GM18498 (cell line): ENCODE data around the gene SP140.
"Not testable (repeated sequence)": the region's sequence is repeated elsewhere in the genome, so short reads cannot be mapped to it uniquely, and the experiment has no call there.

Experiments
- ATAC-seq: cut with Tn5 transposase; IDR thresholded peaks from one replicate; pipeline ENCODE4 v1.9.1; 2021; ENCODE audit warnings: mild to moderate bottlenecking, moderate library complexity; ENCODE audit not compliant: unreplicated experiment

SP140 gene

GRCh38 chr2:230225486-230225885 lies at the start of gene SP140:
Gene SP140, plus strand, starts transcription at chr2:230225736. Its CDS starts 109 bp downstream, at chr2:230225845.
- ATAC-seq = peak; percentile 84

DNA sequence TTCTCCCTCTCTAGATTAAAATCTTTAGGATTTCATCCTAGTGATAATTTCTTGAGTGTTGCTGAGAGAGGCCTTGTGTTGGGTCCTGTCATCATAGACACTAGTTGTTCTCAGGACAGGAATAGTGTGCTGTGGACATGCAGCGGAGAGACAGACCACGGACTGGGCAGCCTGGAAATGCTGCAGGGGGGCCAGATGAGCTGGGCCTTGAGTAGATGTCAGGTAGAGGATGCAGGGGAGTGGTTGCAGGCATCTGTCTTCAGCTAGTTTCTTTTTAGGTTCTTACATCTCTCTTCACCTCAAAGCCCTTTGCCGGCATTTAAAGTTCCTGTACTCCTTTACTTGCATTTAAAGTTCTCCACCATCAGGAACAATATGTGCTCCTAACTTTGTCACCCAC lies 48.5 kb upstream of the SP140 start:
- ATAC-seq = no peak

GRCh38 chr2:230178546-230179485 lies 46.7 kb upstream of the SP140 start:
- ATAC-seq = no peak

DNA sequence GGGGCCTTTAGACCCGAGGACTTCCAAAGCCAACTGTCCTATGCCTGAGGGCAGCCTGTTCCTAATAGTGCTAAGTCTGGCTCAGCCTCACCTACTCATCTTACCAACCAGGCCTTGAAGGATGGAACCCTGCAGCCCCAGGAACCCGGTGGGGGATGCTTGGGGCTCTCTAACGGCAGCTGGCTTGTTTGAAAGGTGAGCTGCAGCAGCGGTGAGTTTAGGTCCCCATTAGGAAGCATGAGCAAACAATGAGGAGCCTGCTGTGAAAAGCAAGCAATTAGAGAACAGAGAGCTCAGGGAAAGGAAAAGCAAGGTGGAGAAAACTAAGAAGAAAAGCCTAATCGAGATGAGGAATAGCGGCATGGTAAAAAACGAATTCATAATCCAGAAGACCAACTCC lies 45.6 kb upstream of the SP140 start:
- no peak for ATAC-seq

GRCh38 chr2:230181195-230181594 lies 44.3 kb upstream of the SP140 start:
- no peak for ATAC-seq

DNA sequence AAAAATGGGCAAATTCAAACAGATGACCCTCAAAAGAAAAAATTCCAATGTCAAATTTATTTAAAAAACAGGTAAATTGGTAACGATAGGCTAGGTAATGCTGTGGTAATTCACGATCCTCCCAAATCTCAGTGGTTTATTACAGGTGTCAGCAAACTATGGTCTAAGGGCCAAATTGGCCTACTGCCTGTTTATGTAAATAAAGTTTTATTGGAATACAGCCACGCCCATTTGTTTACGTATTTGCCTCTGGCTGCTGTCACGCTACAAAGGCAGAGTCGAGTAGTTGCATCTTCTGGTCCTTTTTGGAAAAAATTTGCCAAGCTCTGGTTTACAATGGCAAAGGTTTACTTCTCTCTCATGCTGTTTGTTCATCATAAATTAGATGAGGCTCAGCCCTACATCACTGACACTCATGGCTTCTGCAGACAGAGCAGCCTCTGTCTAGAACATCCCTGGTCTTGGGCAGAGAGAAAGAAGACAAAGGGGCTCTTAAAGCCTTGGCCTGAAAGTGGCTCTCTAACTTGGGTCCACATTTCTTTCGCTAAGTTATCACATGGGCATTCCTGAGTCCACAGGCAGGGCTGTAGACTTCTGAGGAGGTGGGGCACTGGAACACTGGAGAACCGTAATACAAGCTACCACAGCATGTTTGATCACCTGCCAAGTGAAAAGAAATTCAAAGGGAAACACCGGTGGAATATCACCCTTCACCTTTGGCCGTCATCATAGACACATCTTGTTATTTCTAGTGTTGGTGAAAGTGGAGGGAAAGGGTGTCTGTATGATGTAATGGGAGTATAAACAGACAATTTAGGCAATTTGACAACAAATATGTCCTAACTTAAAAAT lies 40.6 kb upstream of the SP140 start:
- ATAC-seq = no peak

DNA sequence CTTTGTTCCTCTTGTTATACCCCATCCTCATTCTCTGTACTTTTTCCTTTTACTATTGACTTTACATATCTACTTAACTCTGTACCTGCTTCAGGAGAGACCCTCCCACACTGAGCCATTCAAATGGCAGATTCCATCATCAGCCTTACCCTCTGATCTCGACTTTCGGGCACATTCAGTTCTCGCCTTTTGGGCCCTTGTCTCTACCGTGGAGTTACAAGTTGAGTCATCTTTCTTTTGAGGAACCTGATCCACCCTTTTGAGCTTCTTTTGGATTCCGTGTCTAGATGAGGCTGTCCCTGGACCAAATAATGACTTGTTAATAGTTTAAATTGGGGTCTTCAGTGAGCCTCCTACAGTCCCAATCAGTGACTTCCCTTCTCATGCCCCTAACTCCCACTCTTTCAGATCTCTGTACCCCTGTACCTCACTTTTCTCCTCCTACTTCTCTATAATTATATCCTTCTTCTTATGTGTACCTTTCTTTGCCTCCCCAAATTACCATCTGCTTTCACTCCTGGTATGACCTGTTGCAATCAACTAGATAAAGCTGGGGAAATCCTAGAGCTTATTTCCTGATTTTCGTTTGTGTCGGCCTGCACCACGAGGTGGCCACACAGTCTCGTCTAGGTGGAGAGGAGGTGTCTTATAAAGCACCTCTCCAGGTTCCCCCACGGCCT lies 23.0 kb upstream of the SP140 start:
- peak; percentile 55 for ATAC-seq

- ATAC-seq = peak; percentile 58
Measured at GRCh38 chr2:230203110-230203676, 22.3 kb upstream of the SP140 start.

DNA sequence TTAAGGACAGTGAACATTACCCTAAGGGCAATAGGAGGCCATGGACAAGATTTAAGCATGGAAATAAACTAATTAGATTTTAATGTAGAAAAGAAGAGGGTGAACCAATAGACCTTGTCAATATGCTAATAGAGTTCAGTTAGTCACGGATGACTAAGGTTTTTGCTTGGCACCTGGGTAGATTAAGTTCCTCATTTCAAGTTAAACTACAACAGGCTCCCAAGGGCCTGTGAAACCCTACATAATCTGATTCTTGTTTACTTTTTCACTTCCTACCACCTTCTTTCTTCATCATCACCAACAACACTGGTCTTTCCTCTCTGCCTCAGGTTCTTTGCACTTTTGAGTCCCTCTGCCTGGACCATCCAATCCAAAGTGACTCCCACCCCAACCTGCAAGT lies 20.5 kb upstream of the SP140 start:
- peak; percentile 58 for ATAC-seq

DNA sequence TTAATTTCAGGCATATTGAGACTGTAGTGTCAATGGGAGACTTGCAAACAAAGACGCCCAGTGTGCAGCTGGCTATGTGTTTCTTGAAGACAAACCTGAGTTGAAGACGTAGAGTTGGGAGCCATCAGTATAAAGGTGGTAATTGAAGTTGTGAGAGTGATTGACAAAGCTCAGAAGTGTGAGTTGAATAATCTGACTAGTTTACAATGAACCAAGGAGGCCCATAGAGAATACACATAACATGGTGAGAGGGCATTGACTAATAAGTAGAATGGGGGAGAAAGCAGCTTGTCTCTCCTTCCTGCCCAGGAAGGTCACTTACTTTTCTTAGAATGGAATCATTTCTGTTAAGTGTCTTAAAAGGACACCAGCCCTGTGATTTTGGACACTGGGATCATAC lies 19.8 kb upstream of the SP140 start:
- no peak for ATAC-seq

- ATAC-seq = no peak
Measured at GRCh38 chr2:230208576-230208975, 17.0 kb upstream of the SP140 start.

- peak; percentile 69 for ATAC-seq
Measured at GRCh38 chr2:230209422-230210051, 16.0 kb upstream of the SP140 start.

GRCh38 chr2:230216489-230216888 lies 9.0 kb upstream of the SP140 start:
- no peak for ATAC-seq

DNA sequence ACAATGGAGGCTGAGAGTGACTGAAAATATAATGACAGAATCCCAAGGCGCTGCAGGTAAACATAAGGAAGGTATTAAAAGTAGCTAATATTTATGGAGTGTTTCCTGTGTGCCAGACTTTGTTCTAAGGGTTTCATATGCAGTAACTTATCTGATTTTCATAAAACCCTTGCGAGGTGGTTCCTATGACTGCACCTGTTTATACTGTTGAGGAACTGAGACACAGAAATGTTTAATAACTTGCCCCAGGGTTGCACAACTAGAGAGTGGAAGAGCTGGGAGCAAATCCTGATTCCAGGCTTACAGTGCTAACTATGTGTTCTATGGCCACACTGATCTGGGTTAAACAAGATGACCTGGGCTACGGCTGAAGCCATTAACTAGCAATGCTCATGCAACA lies 8.1 kb upstream of the SP140 start:
- no peak for ATAC-seq

DNA sequence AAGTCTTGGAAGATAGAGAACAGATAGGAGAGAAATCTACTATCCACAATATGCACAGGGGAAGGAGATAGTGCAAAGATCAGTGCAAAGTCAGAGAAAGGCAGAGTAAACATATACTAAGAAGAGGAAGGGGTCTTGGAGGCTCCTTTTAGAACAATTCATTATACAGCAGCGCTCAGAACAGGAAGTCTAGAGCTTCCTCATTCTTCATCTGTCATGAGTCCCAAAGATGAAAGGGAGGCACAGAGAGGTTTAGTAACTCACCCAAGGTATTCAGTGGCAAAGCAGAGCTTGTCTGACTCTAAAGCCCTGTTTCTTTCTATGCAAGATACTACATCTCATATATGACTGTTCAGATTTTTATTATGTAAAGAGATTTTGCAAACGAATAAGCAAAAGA lies 7.1 kb upstream of the SP140 start:
- ATAC-seq = no peak

DNA sequence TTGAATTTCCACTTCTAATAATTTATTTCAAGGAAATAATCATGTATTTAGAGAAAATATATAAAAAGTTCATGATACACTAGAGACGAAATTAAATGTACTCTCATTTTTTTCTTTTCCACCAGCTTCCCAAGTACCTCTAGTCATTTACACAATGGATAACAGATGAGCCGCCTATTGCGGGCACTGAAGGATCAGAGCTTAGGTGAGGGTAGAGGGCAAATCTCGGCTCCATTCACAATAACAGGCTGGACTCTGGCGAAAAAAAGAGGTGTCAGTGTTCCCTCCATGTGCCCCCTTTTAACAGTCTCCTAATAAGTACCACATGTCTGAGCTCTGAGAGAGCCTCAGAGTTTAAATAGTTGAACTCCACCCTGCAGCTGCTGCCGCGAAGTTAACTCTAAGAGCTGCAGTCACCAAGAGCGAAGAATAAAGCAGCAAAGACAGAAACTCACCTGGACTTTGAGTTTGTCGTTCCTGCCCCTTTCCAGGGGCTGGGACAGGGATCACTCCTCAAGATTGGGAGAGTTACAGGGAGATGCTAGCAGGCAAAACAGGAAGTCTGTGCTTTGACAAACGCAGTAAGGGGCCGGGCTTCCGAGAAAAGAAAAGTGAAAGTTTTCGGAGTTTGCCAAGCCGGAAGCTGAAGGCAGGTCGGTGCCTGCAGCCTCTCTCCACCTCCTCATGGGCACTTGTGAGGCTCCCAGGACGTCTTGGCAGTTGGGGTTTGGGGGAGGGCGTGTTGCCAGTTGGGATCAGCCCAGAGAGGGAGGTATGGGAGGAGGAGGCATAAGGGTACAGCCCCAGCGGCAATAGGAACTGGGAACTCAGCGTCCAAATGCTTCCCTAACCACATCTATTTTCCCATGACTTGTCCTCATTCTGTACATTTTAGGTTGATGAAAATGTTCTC lies 5.9 kb upstream of the SP140 start, which contains the start of gene SP110:
TSS of gene SP110 (minus strand) at position 566 of the 913 bp plus-strand sequence. CDS start 3,057 bp downstream, outside the sequence.
- peak; percentile 77 for ATAC-seq

GRCh38 chr2:230220347-230220969 lies 5.1 kb upstream of the SP140 start:
- no peak for ATAC-seq

GRCh38 chr2:230221493-230221892 lies 4.0 kb upstream of the SP140 start:
- ATAC-seq = no peak

DNA sequence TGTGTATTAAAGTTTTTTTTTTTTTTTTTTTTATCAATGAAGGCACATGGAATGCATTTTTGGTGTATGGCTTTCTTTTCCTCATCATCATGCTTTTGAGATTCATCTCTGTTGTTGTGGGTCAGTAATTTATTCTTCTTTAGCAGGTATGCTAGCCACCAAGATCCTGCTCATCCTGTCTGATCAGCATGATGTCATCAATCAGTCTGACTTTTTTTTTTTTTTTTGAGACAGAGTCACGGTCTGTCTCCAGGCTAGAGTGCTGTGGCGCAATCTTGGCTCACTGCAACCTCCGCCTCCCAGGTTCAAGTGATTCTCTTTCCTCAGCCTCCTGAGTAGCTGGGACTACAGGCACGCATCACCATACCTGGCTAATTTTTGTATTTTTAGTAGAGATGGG lies 2.7 kb upstream of the SP140 start:
- not testable (repeated sequence) for ATAC-seq
